Epidermal melanocyte (primary cell): Measurements from ENCODE around the gene TFF2.

ENCODE experiments used
- DNase-seq: peaks from one replicate; pipeline ENCODE4 v3.0.0; 2011; ENCODE audit warnings: low spot score; ENCODE audit not compliant: insufficient read length

Gene TFF2

DNA sequence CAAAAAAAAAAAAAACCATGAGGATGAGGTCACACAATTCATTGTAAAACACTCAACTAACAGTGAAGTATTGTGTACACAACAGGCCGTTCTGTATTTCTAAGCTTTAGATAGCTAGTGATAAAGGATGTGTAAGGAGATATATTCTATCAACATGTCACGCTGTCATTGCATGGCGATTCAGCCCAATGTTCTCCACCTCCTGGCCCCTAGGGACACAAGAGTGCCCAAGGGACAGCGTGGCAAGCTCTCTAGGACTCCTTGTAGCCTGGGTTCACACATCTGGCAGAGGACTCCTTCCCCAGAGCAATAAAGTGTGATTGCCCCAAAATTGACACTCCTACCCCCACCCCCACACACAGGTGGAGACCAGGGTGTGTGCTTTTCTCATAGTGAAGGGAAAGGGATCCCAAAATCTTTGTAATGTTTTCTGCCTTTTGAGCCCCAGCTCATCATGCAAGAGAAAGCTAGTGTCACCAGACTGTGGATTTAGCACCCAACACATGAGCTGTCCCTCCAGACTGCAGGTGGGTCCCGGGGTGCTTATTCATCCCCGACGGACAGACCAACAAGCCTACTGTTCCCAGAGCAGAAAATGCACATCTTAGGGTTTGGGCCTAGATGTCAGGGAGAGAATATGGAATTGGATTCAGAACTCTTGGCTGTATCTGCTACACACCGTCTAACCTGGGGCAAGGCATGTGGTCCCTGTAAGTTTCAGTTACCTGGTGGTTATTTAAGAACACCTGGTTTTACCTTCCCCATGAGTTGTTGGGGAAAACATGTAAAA, 33.6 kb upstream of the TFF2 start:
- DNase-seq: no peak

GRCh38 chr21:42383331-42383730, 32.5 kb upstream of the TFF2 start:
- DNase-seq: no peak

- no peak for DNase-seq
Observed at GRCh38 chr21:42382915-42383314, 32.1 kb upstream of the TFF2 start.

DNA sequence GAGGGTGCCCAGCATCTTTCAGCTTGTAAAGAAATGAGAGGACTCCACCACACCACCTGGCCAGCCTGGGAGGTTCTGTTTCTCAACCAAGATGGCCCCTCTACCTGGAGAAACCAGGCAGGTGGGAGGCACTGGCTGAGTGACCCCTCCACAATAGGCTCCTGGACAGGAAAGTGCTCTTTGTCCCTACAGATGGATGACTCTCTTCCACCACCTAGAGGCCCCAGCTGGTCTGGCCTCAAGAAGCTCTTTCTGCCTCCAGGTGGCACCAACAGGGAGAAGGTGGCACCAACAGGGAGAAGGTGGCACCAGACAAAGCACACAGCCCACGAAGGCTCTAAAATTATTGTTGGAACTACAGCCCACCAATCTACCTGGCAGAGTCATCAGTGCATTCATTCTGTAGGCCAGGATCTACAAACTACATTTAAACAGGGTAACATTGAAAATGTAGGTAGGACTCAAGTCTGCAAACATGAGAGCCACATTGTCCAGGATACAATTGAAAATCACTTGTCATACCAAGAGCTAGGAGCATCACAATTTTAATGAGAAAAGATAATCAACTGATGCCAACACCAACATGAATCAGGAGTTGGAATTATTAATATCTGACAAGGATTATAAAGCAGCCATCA, 30.7 kb upstream of the TFF2 start:
- no peak for DNase-seq

DNA sequence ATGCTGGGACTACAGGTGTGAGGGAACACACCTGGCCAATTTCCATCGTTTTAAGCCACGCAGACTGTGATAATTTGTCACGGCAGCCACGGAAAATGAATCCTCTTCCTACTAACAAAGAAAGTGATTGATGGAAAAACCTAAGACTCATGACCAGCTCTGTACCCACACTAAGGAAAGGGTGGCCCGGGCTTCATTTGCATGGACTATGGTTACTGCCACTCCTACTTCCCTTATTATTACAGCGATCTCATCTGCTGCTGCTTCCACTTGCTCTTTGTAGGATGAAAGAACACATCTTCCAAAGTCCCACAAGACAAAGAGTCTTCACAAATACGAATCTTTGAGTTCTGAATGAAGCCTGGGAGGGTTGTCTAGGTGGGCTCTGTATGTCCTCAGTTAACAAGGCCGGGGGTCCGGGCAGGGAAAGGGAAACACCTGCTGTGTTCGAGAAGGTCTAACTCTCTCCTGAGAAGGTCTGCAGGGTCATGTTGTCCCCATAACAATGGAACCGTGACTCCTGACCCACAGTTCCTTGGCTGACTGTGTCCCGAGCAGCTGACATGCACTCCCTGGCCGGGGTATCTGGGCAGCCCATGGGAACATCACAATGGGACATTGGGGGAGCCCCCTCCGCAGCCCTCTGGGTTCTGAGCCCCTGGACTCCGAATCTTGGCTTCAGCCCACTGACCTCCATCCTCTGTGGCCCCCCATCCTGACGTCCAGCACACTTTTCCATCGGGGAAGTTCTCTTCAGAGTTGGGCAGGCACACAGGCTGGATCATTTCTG, 28.8 kb upstream of the TFF2 start:
- no peak for DNase-seq

DNA sequence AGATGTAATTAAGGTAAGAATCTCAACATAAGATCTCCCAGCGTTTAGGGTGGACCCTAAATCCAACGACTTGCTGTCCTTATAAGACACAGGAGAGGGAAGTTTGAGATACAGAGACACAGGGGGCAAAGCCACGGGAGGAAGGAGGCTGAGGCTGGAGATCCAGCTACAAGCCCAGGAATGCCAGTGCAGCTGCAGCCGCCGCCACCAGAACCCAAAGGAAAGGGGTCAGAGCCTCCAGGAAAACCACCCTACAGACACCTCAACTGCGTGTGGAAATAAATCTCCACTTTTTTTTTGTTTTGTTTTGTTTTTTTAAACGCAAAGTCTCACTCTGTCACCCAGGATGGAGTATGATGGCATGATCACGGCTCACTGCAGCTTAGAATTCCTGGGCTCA, 27.6 kb upstream of the TFF2 start:
- no peak for DNase-seq

- no peak for DNase-seq
Observed at GRCh38 chr21:42377951-42378340, 27.2 kb upstream of the TFF2 start.

DNA sequence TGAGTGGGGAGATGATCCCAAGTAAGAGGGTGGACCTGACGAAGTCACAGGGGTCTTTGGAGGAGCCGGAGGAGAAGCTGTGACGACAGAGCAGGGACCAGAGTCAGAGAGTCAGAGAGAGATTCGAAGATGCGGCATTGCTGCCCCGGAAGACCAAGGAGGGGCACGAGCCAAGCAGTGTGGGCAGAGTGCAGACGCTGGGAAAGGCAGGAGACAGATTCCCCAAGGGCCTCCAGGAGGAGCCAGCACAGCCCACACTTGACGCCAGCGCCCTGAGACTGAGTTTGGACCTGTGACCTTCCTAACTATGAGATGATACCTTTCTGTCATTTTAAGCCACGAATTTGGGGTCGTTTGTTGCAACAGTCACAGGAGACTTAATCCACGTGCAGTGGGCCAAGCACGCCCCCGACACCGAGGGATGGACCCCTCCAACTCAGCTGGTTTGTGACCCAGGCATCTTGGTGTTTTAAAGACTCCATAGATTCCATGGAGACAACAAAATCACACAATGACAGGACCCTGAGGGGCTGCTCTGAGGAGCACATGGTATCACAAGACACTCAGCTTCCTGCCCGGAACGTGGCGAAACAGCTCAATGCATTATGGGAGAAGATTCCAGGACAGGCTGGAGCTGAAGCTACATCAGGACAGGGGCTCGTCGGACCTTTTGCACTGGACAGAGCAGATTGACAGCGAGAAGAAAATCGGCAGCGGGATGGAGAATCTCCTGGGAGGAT, 26.6 kb upstream of the TFF2 start:
- DNase-seq: no peak

GRCh38 chr21:42376338-42376982, 25.7 kb upstream of the TFF2 start:
- no peak for DNase-seq

- no peak for DNase-seq
Observed at GRCh38 chr21:42375966-42376337, 25.2 kb upstream of the TFF2 start.

DNA sequence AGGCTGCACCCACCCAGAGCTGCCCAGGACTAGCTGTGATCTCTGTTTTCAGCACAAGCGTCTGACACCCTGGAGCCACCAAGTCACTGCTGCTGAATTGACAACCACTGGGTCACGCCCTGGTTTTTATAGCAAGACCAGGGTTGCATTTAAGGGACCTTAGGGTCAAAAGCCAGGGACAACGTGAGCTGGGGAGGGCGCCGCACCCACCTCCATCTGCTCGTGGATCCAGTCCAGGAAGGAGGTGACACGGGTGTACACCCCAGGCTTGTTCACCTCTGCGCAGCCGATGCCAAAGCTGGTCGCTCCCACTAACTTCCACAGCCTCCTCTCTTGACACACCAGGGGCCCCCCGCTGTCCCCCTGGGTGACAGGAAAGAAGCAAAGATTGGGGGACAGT, 24.7 kb upstream of the TFF2 start:
- DNase-seq: no peak

DNA sequence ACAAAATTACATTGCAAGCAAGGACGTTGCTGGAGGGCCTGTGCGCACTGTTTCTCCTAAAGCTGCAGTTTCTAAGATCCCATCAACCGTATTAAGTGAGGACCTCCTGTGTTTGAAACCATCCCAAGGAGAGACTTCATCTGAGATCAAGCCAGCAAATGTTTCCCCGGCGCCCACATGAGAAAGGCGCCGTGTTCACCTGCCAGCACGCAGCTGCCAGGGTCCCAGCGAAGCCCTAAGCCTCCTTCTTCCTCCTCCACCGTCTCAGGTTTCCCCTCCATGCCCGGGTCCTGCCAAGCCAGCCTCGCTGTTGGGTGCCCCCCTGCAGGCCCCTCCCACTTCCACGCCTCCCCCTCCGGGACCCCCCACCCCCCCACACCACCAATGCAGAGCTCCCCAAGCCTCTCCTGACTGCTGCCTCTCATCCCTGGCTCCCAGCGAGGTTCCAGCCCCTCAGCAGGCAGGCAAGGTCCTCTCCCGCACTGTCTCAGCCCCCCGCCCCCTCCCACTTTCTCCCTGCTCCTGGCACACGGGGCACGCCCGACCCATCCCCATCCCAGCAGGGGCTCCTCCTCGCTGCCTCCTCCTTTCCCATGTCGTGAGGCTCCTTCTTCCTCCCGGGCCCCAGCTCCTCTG, 24.2 kb upstream of the TFF2 start:
- no peak for DNase-seq

GRCh38 chr21:42374457-42374856, 23.7 kb upstream of the TFF2 start:
- no peak for DNase-seq

- DNase-seq: no peak
Observed at GRCh38 chr21:42373908-42374455, 23.2 kb upstream of the TFF2 start.

- DNase-seq: no peak
Observed at GRCh38 chr21:42373196-42373907, 22.6 kb upstream of the TFF2 start.

GRCh38 chr21:42370894-42371654, 20.3 kb upstream of the TFF2 start:
- no peak for DNase-seq

DNA sequence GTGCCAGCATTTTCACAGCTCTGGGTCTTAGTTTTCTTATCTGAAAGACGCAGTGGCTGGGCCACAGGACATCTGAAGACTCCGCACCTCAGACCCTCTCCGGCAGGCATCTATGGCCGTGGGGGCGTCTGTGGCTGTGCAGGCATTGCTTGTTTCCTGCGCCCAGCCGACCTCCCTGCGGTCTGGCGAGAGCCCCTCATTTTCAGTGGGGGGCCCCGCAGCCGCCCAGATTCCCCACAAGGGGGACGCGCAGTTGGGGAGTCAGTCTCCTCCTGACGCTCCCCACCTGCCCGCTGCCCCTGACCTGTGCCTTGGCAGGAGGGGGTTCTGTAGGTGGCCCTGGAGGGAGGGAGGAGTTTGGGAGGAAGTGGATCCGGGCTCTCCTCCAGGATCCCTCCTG, 19.0 kb upstream of the TFF2 start:
- DNase-seq: no peak

GRCh38 chr21:42367367-42368165, 16.8 kb upstream of the TFF2 start:
- no peak for DNase-seq
